HG03103 (cell line): ENCODE data around the gene DENND5B.
"Not testable (repeated sequence)": the region's sequence is repeated elsewhere in the genome, so short reads cannot be mapped to it uniquely, and the experiment has no call there.

Source experiments
- ATAC-seq: cut with Tn5 transposase; IDR thresholded peaks from one replicate; pipeline ENCODE4 v1.9.1; 2021; ENCODE audit warnings: low read depth; ENCODE audit not compliant: unreplicated experiment

The DENND5B gene

GRCh38 chr12:31560516-31560915 is 30.4 kb downstream of the DENND5B start:
- ATAC-seq = no peak

- no peak for ATAC-seq
Observed at GRCh38 chr12:31558521-31558920, 32.4 kb downstream of the DENND5B start.

- ATAC-seq = no peak
Observed at GRCh38 chr12:31557707-31558106, 33.2 kb downstream of the DENND5B start.

GRCh38 chr12:31555466-31555865 is 35.5 kb downstream of the DENND5B start:
- ATAC-seq = not testable (repeated sequence)

- not testable (repeated sequence) for ATAC-seq
Observed at GRCh38 chr12:31550590-31550989, 40.3 kb downstream of the DENND5B start.

- ATAC-seq = no peak
Observed at GRCh38 chr12:31536672-31537071, 54.3 kb downstream of the DENND5B start.

- ATAC-seq = no peak
Observed at GRCh38 chr12:31533470-31533869, 57.5 kb downstream of the DENND5B start.

- ATAC-seq = no peak
Observed at GRCh38 chr12:31531893-31532292, 59.0 kb downstream of the DENND5B start.

- ATAC-seq = no peak
Observed at GRCh38 chr12:31528095-31528494, 62.8 kb downstream of the DENND5B start.

- no peak for ATAC-seq
Observed at GRCh38 chr12:31527083-31527482, 63.9 kb downstream of the DENND5B start.

- no peak for ATAC-seq
Observed at GRCh38 chr12:31526158-31526546, 64.8 kb downstream of the DENND5B start.

- ATAC-seq = no peak
Observed at GRCh38 chr12:31525496-31526157, 65.3 kb downstream of the DENND5B start.

- ATAC-seq = peak; percentile 79
Observed at GRCh38 chr12:31524791-31525495, 66.0 kb downstream of the DENND5B start.

- no peak for ATAC-seq
Observed at GRCh38 chr12:31523306-31523705, 67.6 kb downstream of the DENND5B start.

- ATAC-seq = no peak
Observed at GRCh38 chr12:31522607-31523006, 68.3 kb downstream of the DENND5B start.

- no peak for ATAC-seq
Observed at GRCh38 chr12:31521964-31522363, 69.0 kb downstream of the DENND5B start.

GRCh38 chr12:31519511-31519910 is 71.4 kb downstream of the DENND5B start:
- no peak for ATAC-seq

- ATAC-seq = no peak
Observed at GRCh38 chr12:31518680-31519227, 72.2 kb downstream of the DENND5B start.

- ATAC-seq = no peak
Observed at GRCh38 chr12:31517994-31518393, 72.9 kb downstream of the DENND5B start.

GRCh38 chr12:31516702-31517101 is 74.2 kb downstream of the DENND5B start:
- ATAC-seq = no peak

- no peak for ATAC-seq
Observed at GRCh38 chr12:31514912-31515311, 76.0 kb downstream of the DENND5B start.

- ATAC-seq = no peak
Observed at GRCh38 chr12:31510034-31510433, 80.9 kb downstream of the DENND5B start.
